Spleen (tissue), 7 donors: ENCODE data around the gene WDR35.

Experiments
- CTCF ChIP-seq, 11 experiments: fragments of 200-600 bp in 7 of 11; fragments of 450-650 bp in 4 of 11; sonication (generic) in 4 of 11; IDR thresholded peaks in 8 of 11; conservative IDR thresholded peaks in 3 of 11; 1 replicate in 7 of 11; 2 replicates in 4 of 11; pipeline versions ENCODE4 v1.4.0 to v1.8.0; 2016 to 2021; ENCODE audit warnings: antibody characterized with exemption in 11 of 11, inconsistent platforms in 4 of 11, mild to moderate bottlenecking in 1 of 11
- POLR2A ChIP-seq, 3 donors: fragments of 450-650 bp; IDR thresholded peaks; one replicate each; pipeline ENCODE4 v1.5.1; 2017; ENCODE audit warnings: antibody characterized with exemption in 3 of 3, mild to moderate bottlenecking in 1 of 3
- donor health status: DM: no; HTN: no; CAD: no; lungs with moderate emphysema.
- donor health status: DM: no; HTN: no; CAD: no.
- donor health status: DM: no; HTN: no; CAD: no.

GRCh38 chr2:19993731-19994130 is 3.8 kb upstream of the WDR35 start:
- TF ChIP-seq CTCF (IDR thresholded peaks at IDR 0.05 in 8 of 11, conservative IDR thresholded peaks at IDR 0.05 in 3 of 11) = no peak
- no peak for TF ChIP-seq POLR2A (IDR thresholded peaks at IDR 0.05)
